GM21367 (cell line): ENCODE data around the gene SOX10.

Source experiments
- ATAC-seq: cut with Tn5 transposase; IDR thresholded peaks from one replicate; pipeline ENCODE4 v1.9.1; 2021; ENCODE audit not compliant: unreplicated experiment

The SOX10 gene

GRCh38 chr22:37983860-37984791 lies at the start of gene SOX10:
SOX10 (minus strand) TSS chr22:37984555; CDS start chr22:37983784, 771 bp downstream.
- ATAC-seq = no peak

- no peak for ATAC-seq
Measured at GRCh38 chr22:38033522-38034277, 49.3 kb upstream of the SOX10 start.

- no peak for ATAC-seq
Measured at GRCh38 chr22:38032681-38033521, 48.5 kb upstream of the SOX10 start.

GRCh38 chr22:38031491-38031890 lies 47.1 kb upstream of the SOX10 start:
- no peak for ATAC-seq

GRCh38 chr22:38030311-38031133 lies 46.2 kb upstream of the SOX10 start:
- ATAC-seq = no peak

- ATAC-seq = no peak
Measured at GRCh38 chr22:38029901-38030300, 45.5 kb upstream of the SOX10 start.

GRCh38 chr22:38029370-38029769 lies 45.0 kb upstream of the SOX10 start:
- ATAC-seq = no peak

- no peak for ATAC-seq
Measured at GRCh38 chr22:38028344-38029130, 44.2 kb upstream of the SOX10 start.

GRCh38 chr22:38027487-38027886 lies 43.1 kb upstream of the SOX10 start:
- ATAC-seq = no peak

GRCh38 chr22:38026130-38027111 lies 42.1 kb upstream of the SOX10 start:
- ATAC-seq = no peak

- ATAC-seq = no peak
Measured at GRCh38 chr22:38025514-38025913, 41.2 kb upstream of the SOX10 start.

GRCh38 chr22:38023045-38023444 lies 38.7 kb upstream of the SOX10 start:
- no peak for ATAC-seq

- ATAC-seq = no peak
Measured at GRCh38 chr22:38021206-38021605, 36.9 kb upstream of the SOX10 start.

- ATAC-seq = no peak
Measured at GRCh38 chr22:38018938-38019827, 34.8 kb upstream of the SOX10 start.

GRCh38 chr22:38017939-38018885 lies 33.9 kb upstream of the SOX10 start:
- no peak for ATAC-seq

GRCh38 chr22:38017272-38017920 lies 33.0 kb upstream of the SOX10 start:
- no peak for ATAC-seq
